Mucosa of descending colon (tissue), 3 donors: ENCODE data around the gene KDM4B. TPM values are rescaled to one million over a fixed set of nuclear protein-coding genes. Genes with fewer than 3 reads are reported as not detected.
"Not testable (repeated sequence)": the region's sequence is repeated elsewhere in the genome, so short reads cannot be mapped to it uniquely, and the experiment has no call there.

Source experiments
- ATAC-seq: fragments of 200-7000 bp; cut with Tn5 transposase; one replicate; pipeline ENCODE4 v1.9.1; 2020; ENCODE audit warnings: mild to moderate bottlenecking, moderate library complexity
- DNase-seq, 3 donors: peaks; one replicate each; pipeline ENCODE4 v3.0.0-alpha.2; 2020
- H3K36me3 ChIP-seq: fragments of 200-600 bp; one replicate; pipeline ENCODE4 v1.8.0; 2021; ENCODE audit warnings: low read depth, mild to moderate bottlenecking
- H3K4me1 ChIP-seq: fragments of 200-600 bp; one replicate; pipeline ENCODE4 v1.8.0; 2021; ENCODE audit warnings: low read depth, mild to moderate bottlenecking
- H3K4me3 ChIP-seq: fragments of 200-600 bp; one replicate; pipeline ENCODE4 v1.8.0; 2021; ENCODE audit warnings: mild to moderate bottlenecking
- H3K9me3 ChIP-seq: fragments of 200-600 bp; one replicate; pipeline ENCODE4 v1.8.0; 2021; ENCODE audit warnings: mild to moderate bottlenecking
- CTCF ChIP-seq: fragments of 200-600 bp; IDR thresholded peaks from one replicate; pipeline ENCODE4 v1.8.0; 2022; ENCODE audit warnings: antibody characterized with exemption, mild to moderate bottlenecking
- intact Hi-C, 2 donors: fragments of 100-400 bp; cut with DNase I in 1 of 2; cut with micrococcal nuclease in 1 of 2; formaldehyde crosslinking; loops; one replicate each; pipeline versions ENCODE4 v1.11.0 to v1.11.1; 2022; cut with DNase I, micrococcal nuclease
- total RNA-seq, 3 donors: library from RNA; stranded (reverse); fragmentation: NEBNext Ultra II Directional in 2 of 3; extraction: Animal tissue kit (Norgen Biotek cat#: 25700) in 2 of 3; gene quantifications; one replicate each; pipeline versions ENCODE4 v1.2.1 to v1.2.4, GENCODE V29; 2021 to 2023
- donor health status: DM: no; HTN: no; CAD: no; lungs with moderate emphysema.
- donor health status: DM: no; HTN: no; CAD: no.
- donor health status: DM: no; HTN: yes; CAD: no.

KDM4B gene
- total RNA-seq, 3 donors from 2014 or later: 42.7 to 53.8 (median 50.0) TPM

- H3K4me3 ChIP-seq: no peak overlapping the region
- DNase-seq: peak in 1 of 3 donors; percentile 41
- intact Hi-C loops: no loop called here
- no peaks in the 10 kb centered on the region for H3K9me3 ChIP-seq
- no peak for TF ChIP-seq CTCF
- H3K4me1 ChIP-seq: no peaks in the 10 kb centered on the region
- H3K36me3 ChIP-seq: no peaks in the 10 kb centered on the region
- ATAC-seq: no peak
Measured at GRCh38 chr19:5026706-5027273, 57.9 kb downstream of the KDM4B start.

GRCh38 chr19:5028229-5028886 is 59.4 kb downstream of the KDM4B start:
- no peak for TF ChIP-seq CTCF
- DNase-seq: no peak
- Histone ChIP-seq H3K9me3 (no peaks in the 10 kb centered on the region), H3K4me1 (no peaks in the 10 kb centered on the region), H3K36me3 (no peaks in the 10 kb centered on the region), H3K4me3 (no peak overlapping the region)
- intact Hi-C loops: no loop called here
- ATAC-seq: no peak

GRCh38 chr19:5029596-5029995 is 60.7 kb downstream of the KDM4B start:
- peak; percentile 26 for ATAC-seq

GRCh38 chr19:5030136-5030820 is 61.4 kb downstream of the KDM4B start:
- DNase-seq: no peak
- no peak for TF ChIP-seq CTCF
- H3K36me3 ChIP-seq: no peaks in the 10 kb centered on the region
- H3K4me1 ChIP-seq: no peaks in the 10 kb centered on the region
- intact Hi-C loops: loop anchor here (5.0 kb wide), 1 partner anchor 158 kb away; no protein-coding TSS in a partner anchor
- peak; percentile 3 for ATAC-seq
- H3K4me3 ChIP-seq: no peak overlapping the region
- no peaks in the 10 kb centered on the region for H3K9me3 ChIP-seq

More at GRCh38 chr19:5029596-5029995, 60.7 kb downstream of the KDM4B start:
- H3K4me3 ChIP-seq, H3K4me1 ChIP-seq, H3K36me3 ChIP-seq, H3K9me3 ChIP-seq, intact Hi-C loops: not testable (repeated sequence)
- peak; percentile 48 to 68 (median 52) for DNase-seq

- no peak overlapping the region for H3K4me3 ChIP-seq
- TF ChIP-seq CTCF: no peak
- H3K36me3 ChIP-seq: no peaks in the 10 kb centered on the region
- H3K4me1 ChIP-seq: no peaks in the 10 kb centered on the region
- intact Hi-C loops: loop anchor here (5.0 kb wide), 1 partner anchor 159 kb away; no protein-coding TSS in a partner anchor
- ATAC-seq (peak; percentile 8), DNase-seq (no peak)
- no peaks in the 10 kb centered on the region for H3K9me3 ChIP-seq
Measured at GRCh38 chr19:5030822-5031221, 61.9 kb downstream of the KDM4B start.
